AG10803 (cell line): Measurements from ENCODE around the gene TMEM61.

Source experiments
- DNase-seq: peaks from one replicate; pipeline ENCODE4 v3.0.0; 2010; ENCODE audit warnings: low read depth
- H3K4me3 ChIP-seq: 2 replicates; pipeline ENCODE4 v1.5.1; 2011; ENCODE audit warnings: mild to moderate bottlenecking, low read length, control low read depth
- CTCF ChIP-seq: conservative IDR thresholded peaks from 2 replicates; pipeline ENCODE4 v1.5.1; 2011; ENCODE audit warnings: mild to moderate bottlenecking, low read length, control low read depth, inconsistent platforms

Gene TMEM61

GRCh38 chr1:54995013-54995760 lies 14.8 kb downstream of the TMEM61 start:
- TF ChIP-seq CTCF, result no peak
- no peak for DNase-seq
- no peak overlapping the region for H3K4me3 ChIP-seq

GRCh38 chr1:54995835-54996234 lies 15.4 kb downstream of the TMEM61 start:
- no peak overlapping the region for H3K4me3 ChIP-seq
- DNase-seq, result no peak
- no peak for TF ChIP-seq CTCF

GRCh38 chr1:54996359-54996868 lies 16.0 kb downstream of the TMEM61 start:
- peak; percentile 73 for TF ChIP-seq CTCF
- no peak overlapping the region for H3K4me3 ChIP-seq
- DNase-seq, result peak; percentile 47

- no peak overlapping the region for H3K4me3 ChIP-seq
- no peak for DNase-seq
Observed at GRCh38 chr1:54996869-54997710, 16.7 kb downstream of the TMEM61 start.

GRCh38 chr1:54997711-54997986 lies 17.2 kb downstream of the TMEM61 start:
- no peak for DNase-seq
- no peak for TF ChIP-seq CTCF
- no peak overlapping the region for H3K4me3 ChIP-seq

More at GRCh38 chr1:54996869-54997710, 16.7 kb downstream of the TMEM61 start:
- no peak for TF ChIP-seq CTCF

GRCh38 chr1:54998100-54998499 lies 17.7 kb downstream of the TMEM61 start:
- TF ChIP-seq CTCF, result no peak
- no peak overlapping the region for H3K4me3 ChIP-seq

GRCh38 chr1:54998677-54999076 lies 18.2 kb downstream of the TMEM61 start, which contains the start of gene BSND:
Gene BSND, plus strand, starts transcription at chr1:54998933. Its CDS starts 254 bp downstream, at chr1:54999187.
- no peak for TF ChIP-seq CTCF
- H3K4me3 ChIP-seq, result no peak within 1 kb of the TSS
- no peak for DNase-seq

More at GRCh38 chr1:54998100-54998499, 17.7 kb downstream of the TMEM61 start:
- DNase-seq, result no peak
